ENCODE results near the gene NEK4. TPM values are rescaled to one million over a fixed set of nuclear protein-coding genes. Genes with fewer than 3 reads are reported as not detected.

Gene NEK4
- total and polyA plus RNA-seq, 2 donors (not counting 1 experiment from before 2014, with no cell fraction given), result 9.0 to 33.8 TPM

- no peaks in the 10 kb centered on the region for H3K27me3 ChIP-seq (replicated peaks in 1 of 4; ENCODE audit: control extremely low read depth in 1 of 4, control insufficient read depth in 3 of 4, insufficient read depth in 4 of 4, low read length in 3 of 4)
- H3K9ac ChIP-seq (ENCODE audit: low read length), result no peak overlapping the region
- Mint-ChIP-seq H3K27me3 (no peaks in the 10 kb centered on the region), H3K27ac (no peak overlapping the region), H3K4me3 (no peak overlapping the region), H3K4me1 (no peaks in the 10 kb centered on the region), H3K9me3 (ENCODE audit: insufficient read depth) (no peaks in the 10 kb centered on the region)
- intact Hi-C loops (cut with micrococcal nuclease), result no loop called here
- no peak overlapping the region for H3K4me3 ChIP-seq (ENCODE audit: control extremely low read depth in 1 of 5, extremely low read depth in 1 of 5, insufficient read depth in 1 of 5, low read depth in 2 of 5, low read length in 4 of 5)
- H3K36me3 ChIP-seq (replicated peaks in 1 of 2; ENCODE audit: control extremely low read depth in 1 of 2, control insufficient read depth in 1 of 2, extremely low read depth in 1 of 2, insufficient read depth in 2 of 2, low read length in 1 of 2), result no peaks in the 10 kb centered on the region
- ChIA-PET POLR2A (no interaction called here), CTCF (no interaction called here)
- H2AFZ ChIP-seq (ENCODE audit: insufficient read depth, low read depth, low read length, poor library complexity, severe bottlenecking), result no peak overlapping the region
- no peak overlapping the region for H3K27ac ChIP-seq (ENCODE audit: low read length in 2 of 2)
- no peaks in the 10 kb centered on the region for H3K9me3 ChIP-seq (ENCODE audit: control extremely low read depth in 1 of 3, control insufficient read depth in 2 of 3, insufficient read depth in 1 of 3, low read length in 2 of 3)
- no peaks in the 10 kb centered on the region for H4K20me1 ChIP-seq (ENCODE audit: control insufficient read depth, insufficient read depth, low read length, poor library complexity, severe bottlenecking)
- no peaks in the 10 kb centered on the region for H3K4me1 ChIP-seq (ENCODE audit: control insufficient read depth in 2 of 2, insufficient read depth in 2 of 2, low read length in 2 of 2)
- TF ChIP-seq CTCF (IDR thresholded peaks at IDR 0.05), result no peak
- TF ChIP-seq EZH2 (IDR thresholded peaks at IDR 0.05; ENCODE audit: borderline replicate concordance, insufficient read depth, low read depth, low read length, poor library complexity, severe bottlenecking), result no peak
- no peak overlapping the region for H3K4me2 ChIP-seq (replicated peaks; ENCODE audit: low read depth, low read length, poor library complexity, severe bottlenecking)
- DNase-seq, result no peak
- WGBS (ENCODE audit: insufficient coverage), result 93% methylated on average over 6 of the region's 6 CpGs
- H3K79me2 ChIP-seq (ENCODE audit: control insufficient read depth, insufficient read depth, low read length), result no peaks in the 10 kb centered on the region
- ATAC-seq (ENCODE audit: low read depth), result no peak
These were observed 19.0 kb upstream of the NEK4 start for GRCh38 chr3:52789746-52790040.

GRCh38 chr3:52788890-52789745 lies 18.4 kb upstream of the NEK4 start:
- H2AFZ ChIP-seq (ENCODE audit: insufficient read depth, low read depth, low read length, poor library complexity, severe bottlenecking), result no peak overlapping the region

More at GRCh38 chr3:52788890-52789745, 18.4 kb upstream of the NEK4 start:
- H3K9me3 ChIP-seq (ENCODE audit: control extremely low read depth in 1 of 3, control insufficient read depth in 2 of 3, insufficient read depth in 1 of 3, low read length in 2 of 3), result no peaks in the 10 kb centered on the region
- H3K9ac ChIP-seq (ENCODE audit: low read length), result no peak overlapping the region
- H3K4me3 ChIP-seq (ENCODE audit: control extremely low read depth in 1 of 5, extremely low read depth in 1 of 5, insufficient read depth in 1 of 5, low read depth in 2 of 5, low read length in 4 of 5), result no peak overlapping the region
- Mint-ChIP-seq H3K27me3 (no peaks in the 10 kb centered on the region), H3K27ac (no peak overlapping the region), H3K4me1 (no peaks in the 10 kb centered on the region), H3K4me3 (no peak overlapping the region), H3K9me3 (ENCODE audit: insufficient read depth) (no peaks in the 10 kb centered on the region)
- no peaks in the 10 kb centered on the region for H3K4me1 ChIP-seq (ENCODE audit: control insufficient read depth in 2 of 2, insufficient read depth in 2 of 2, low read length in 2 of 2)
- no peak overlapping the region for H3K4me2 ChIP-seq (replicated peaks; ENCODE audit: low read depth, low read length, poor library complexity, severe bottlenecking)
- intact Hi-C loops (cut with micrococcal nuclease), result no loop called here
- no peak for TF ChIP-seq CTCF (IDR thresholded peaks at IDR 0.05)
- no peak for TF ChIP-seq EZH2 (IDR thresholded peaks at IDR 0.05; ENCODE audit: borderline replicate concordance, insufficient read depth, low read depth, low read length, poor library complexity, severe bottlenecking)
- H3K36me3 ChIP-seq (replicated peaks in 1 of 2; ENCODE audit: control extremely low read depth in 1 of 2, control insufficient read depth in 1 of 2, extremely low read depth in 1 of 2, insufficient read depth in 2 of 2, low read length in 1 of 2), result no peaks in the 10 kb centered on the region
- CTCF ChIA-PET, result interaction anchor here (1.4 kb wide), 1 partner anchor 13 kb away, joined by 4 read pairs; no protein-coding TSS in a partner anchor
- DNase-seq (no peak), ATAC-seq (ENCODE audit: low read depth) (no peak)
- H3K27me3 ChIP-seq (replicated peaks in 1 of 4; ENCODE audit: control extremely low read depth in 1 of 4, control insufficient read depth in 3 of 4, insufficient read depth in 4 of 4, low read length in 3 of 4), result no peaks in the 10 kb centered on the region
- no peaks in the 10 kb centered on the region for H4K20me1 ChIP-seq (ENCODE audit: control insufficient read depth, insufficient read depth, low read length, poor library complexity, severe bottlenecking)
- POLR2A ChIA-PET, result interaction anchor here (0.6 kb wide), 1 partner anchor 254 kb away, joined by 3 read pairs; no protein-coding TSS in a partner anchor
- H3K27ac ChIP-seq (ENCODE audit: low read length in 2 of 2), result no peak overlapping the region
- no peaks in the 10 kb centered on the region for H3K79me2 ChIP-seq (ENCODE audit: control insufficient read depth, insufficient read depth, low read length)
- WGBS (ENCODE audit: insufficient coverage), result 90% methylated on average over 16 of the region's 16 CpGs

Data from B cell (primary cell).